ENCODE measurements around the gene FOSL2. TPM values are rescaled to one million over a fixed set of nuclear protein-coding genes. Genes with fewer than 3 reads are reported as not detected.

FOSL2 gene
- total and polyA plus RNA-seq, 10 of the 15 experiments (the other 5 are each of a cell fraction or from before 2014, with no cell fraction given): 0.05 to 1.3 (median 0.34) TPM

- H3K79me2 ChIP-seq (ENCODE audit: control insufficient read depth, insufficient read depth, low read length): no peaks in the 10 kb centered on the region
- H4K20me1 ChIP-seq (ENCODE audit: control insufficient read depth, insufficient read depth): no peaks in the 10 kb centered on the region
- TF ChIP-seq BHLHE40 (IDR thresholded peaks at IDR 0.05; ENCODE audit: borderline replicate concordance in 1 of 2, low read depth in 2 of 2, low read length in 1 of 2): no peak
- TF ChIP-seq ZNF687 (IDR thresholded peaks at IDR 0.05): no peak
- TF ChIP-seq ASH2L (IDR thresholded peaks at IDR 0.05; ENCODE audit: borderline replicate concordance, low read depth): no peak
- TF ChIP-seq MYC (IDR thresholded peaks at IDR 0.05; ENCODE audit: insufficient read depth, insufficient read length, insufficient replicate concordance, low read length, severe bottlenecking): no peak
- no peak for TF ChIP-seq IRF4 (IDR thresholded peaks at IDR 0.05; ENCODE audit: low read depth, low read length)
- no peak for TF ChIP-seq NR2C1 (IDR thresholded peaks at IDR 0.05)
- TF ChIP-seq BMI1 (IDR thresholded peaks at IDR 0.05; ENCODE audit: borderline replicate concordance): no peak
- no peak for TF ChIP-seq BCL11A (IDR thresholded peaks at IDR 0.05; ENCODE audit: low read depth, low read length)
- no peak for TF ChIP-seq PKNOX1 (IDR thresholded peaks at IDR 0.05)
- TF ChIP-seq USF2 (IDR thresholded peaks at IDR 0.05; ENCODE audit: borderline replicate concordance, low read depth, low read length): no peak
- H3K4me3 ChIP-seq: no peak overlapping the region
- H2AFZ ChIP-seq (ENCODE audit: control insufficient read depth, low read depth, low read length): no peak overlapping the region
- SMC1A ChIA-PET (ENCODE audit: uncharacterized antibody, unreplicated experiment): no interaction called here
- no peak overlapping the region for H3K9ac ChIP-seq (ENCODE audit: control insufficient read depth, insufficient read depth, low read length)
- peaks cover 6% of the 10 kb centered on the region; the same call in 1 of the 2 replicates for H3K4me1 ChIP-seq (ENCODE audit: control insufficient read depth, insufficient read depth, low read length)
- in situ Hi-C loops (cut with MboI): no loop called here
- WGBS (ENCODE audit: insufficient coverage, insufficient replicate concordance, low lambda C conversion rate, missing lambda C conversion rate): 83% methylated on average over 10 of the region's 10 CpGs
- BruUV-seq (replicated peaks): no TSS peak
- FAIRE-seq (no peak), ATAC-seq (no peak), DNase-seq (ENCODE audit: low read depth, low spot score) (no peak)
- CTCF ChIA-PET: no interaction called here
- no peaks in the 10 kb centered on the region for H3K27me3 ChIP-seq (replicated peaks in 1 of 2; ENCODE audit: control insufficient read depth in 2 of 2, insufficient read depth in 2 of 2, low read length in 1 of 2)
- RAD21 ChIA-PET (ENCODE audit: unreplicated experiment): no interaction called here
- H3K27ac ChIP-seq (ENCODE audit: control insufficient read depth, insufficient read depth): no peak overlapping the region
- H3K9me3 ChIP-seq (replicated peaks; ENCODE audit: control insufficient read depth, insufficient read depth, low read length): no peaks in the 10 kb centered on the region
- H3K4me2 ChIP-seq (ENCODE audit: control insufficient read depth, insufficient read depth): no peak overlapping the region
- POLR2A ChIA-PET: no interaction called here
- H3K36me3 ChIP-seq (ENCODE audit: control insufficient read depth in 2 of 2, insufficient read depth in 2 of 2, low read length in 1 of 2): no peaks in the 10 kb centered on the region
- intact Hi-C loops (cut with micrococcal nuclease; ENCODE audit: unreplicated experiment): no loop called here
Observed at GRCh38 chr2:28366149-28366495, 26.5 kb upstream of the FOSL2 start.

Measured in GM12878 (cell line).